ENCODE measurements around the gene ETV2.
"Not testable (repeated sequence)": the region's sequence is repeated elsewhere in the genome, so short reads cannot be mapped to it uniquely, and the experiment has no call there.

The ETV2 gene

GRCh38 chr19:35657904-35658700 lies 16.6 kb downstream of the ETV2 start:
- DNase-seq (ENCODE audit: low spot score): no peak

DNA sequence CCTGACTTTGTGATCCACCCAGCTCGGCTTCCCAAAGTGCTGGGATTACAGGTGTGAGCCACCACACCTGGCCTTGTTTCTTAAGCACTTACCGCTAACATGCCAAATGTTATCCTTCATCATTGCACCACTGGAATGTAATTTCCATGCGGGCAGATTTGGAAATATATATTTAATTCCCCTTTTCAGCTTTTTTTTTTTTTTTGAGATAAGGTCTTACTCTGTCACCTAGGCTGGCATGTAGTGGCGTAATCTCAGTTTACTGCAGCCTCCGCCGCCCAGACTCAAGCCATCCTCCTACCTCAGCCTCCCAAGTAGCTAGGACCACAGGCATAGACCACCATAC lies 20.4 kb downstream of the ETV2 start:
- no peak for DNase-seq (ENCODE audit: low spot score)

GRCh38 chr19:35663981-35664380 lies 22.4 kb downstream of the ETV2 start:
- DNase-seq (ENCODE audit: low spot score): no peak

- DNase-seq (ENCODE audit: low spot score): no peak
Measured at GRCh38 chr19:35665157-35665556, 23.6 kb downstream of the ETV2 start.

- DNase-seq (ENCODE audit: low spot score): no peak
Measured at GRCh38 chr19:35665604-35666003, 24.1 kb downstream of the ETV2 start.

GRCh38 chr19:35666251-35666913 lies 24.8 kb downstream of the ETV2 start, which contains the start of gene UPK1A:
TSS of gene UPK1A (plus strand) at chr19:35666517. CDS start at chr19:35666813, 296 bp downstream.
- DNase-seq (ENCODE audit: low spot score): no peak

- DNase-seq (ENCODE audit: low spot score): no peak
Measured at GRCh38 chr19:35669566-35669965, 28.0 kb downstream of the ETV2 start.

DNA sequence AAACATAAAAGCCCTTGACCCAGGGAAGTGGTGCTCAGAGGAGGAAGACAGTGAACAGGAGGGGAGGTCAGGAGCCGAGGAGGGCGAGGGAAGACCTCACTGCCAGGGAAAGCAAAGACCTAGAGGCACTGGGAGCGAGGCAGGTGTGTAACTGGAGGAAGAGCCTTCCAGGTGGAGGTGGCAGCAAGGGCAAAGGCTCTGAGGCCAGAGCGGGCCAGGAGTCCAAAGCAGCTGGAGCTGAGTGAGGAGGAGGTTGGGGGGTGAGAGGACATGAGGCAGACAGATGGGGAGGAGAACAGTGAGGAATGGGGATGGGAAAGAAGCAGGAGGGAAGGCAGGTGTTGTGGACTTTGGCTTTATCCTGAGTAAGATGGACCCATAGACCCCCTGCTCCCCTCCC lies 28.4 kb downstream of the ETV2 start:
- no peak for DNase-seq (ENCODE audit: low spot score)

GRCh38 chr19:35670686-35671085 lies 29.1 kb downstream of the ETV2 start:
- no peak for DNase-seq (ENCODE audit: low spot score)

- no peak for DNase-seq (ENCODE audit: low spot score)
Measured at GRCh38 chr19:35671818-35672217, 30.3 kb downstream of the ETV2 start.

DNA sequence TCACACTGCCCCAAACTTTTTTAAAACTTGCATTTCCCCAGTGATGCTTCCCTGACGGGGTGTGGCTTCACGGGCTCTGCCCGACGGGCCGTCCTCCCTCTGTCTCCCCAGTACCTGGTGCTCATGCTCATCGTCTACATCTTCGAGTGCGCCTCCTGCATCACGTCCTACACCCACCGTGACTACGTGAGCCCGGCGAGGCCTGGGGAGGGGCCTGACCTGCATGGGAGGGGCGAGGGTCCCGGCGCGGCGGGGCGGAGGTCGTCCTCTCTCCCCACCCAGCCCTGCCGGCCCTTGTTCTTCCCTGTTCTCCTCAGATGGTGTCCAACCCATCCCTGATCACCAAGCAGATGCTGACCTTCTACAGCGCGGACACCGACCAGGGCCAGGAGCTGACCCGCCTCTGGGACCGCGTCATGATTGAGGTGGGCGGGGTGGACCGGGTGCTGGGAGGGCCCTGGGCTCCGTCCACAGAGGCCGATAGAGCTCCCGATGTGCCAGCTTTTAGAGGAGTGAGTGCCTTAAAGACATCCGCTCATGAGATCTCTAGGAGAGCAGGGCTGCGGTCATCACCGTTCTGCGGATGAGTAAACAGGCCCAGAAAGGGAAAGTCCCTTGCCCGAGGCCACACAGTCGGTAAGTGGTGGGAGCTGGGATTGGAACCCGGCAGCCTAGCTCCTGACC lies 31.7 kb downstream of the ETV2 start:
- peak; percentile 86 for DNase-seq (ENCODE audit: low spot score)

GRCh38 chr19:35675589-35676140 lies 34.1 kb downstream of the ETV2 start:
- no peak for DNase-seq (ENCODE audit: low spot score)

DNA sequence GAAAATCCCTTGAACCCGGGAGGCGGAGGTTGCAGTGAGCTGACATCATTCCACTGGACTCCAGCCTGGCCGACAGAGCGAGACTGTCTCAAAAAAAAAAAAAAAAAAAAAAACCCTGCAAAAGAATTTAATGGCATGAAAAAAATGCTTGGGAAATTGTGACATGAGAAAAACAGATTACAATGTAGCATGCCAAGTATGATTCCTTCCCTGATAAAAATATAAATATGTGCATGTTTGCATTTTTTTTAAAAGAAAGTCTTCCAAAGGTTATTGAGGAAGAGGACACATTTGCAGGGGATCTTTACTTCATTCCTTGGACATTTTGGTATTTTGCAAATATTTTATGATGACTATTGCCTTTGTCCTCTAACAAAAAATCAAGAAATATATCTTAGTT lies 48.3 kb downstream of the ETV2 start:
- no peak for DNase-seq (ENCODE audit: low spot score)

DNA sequence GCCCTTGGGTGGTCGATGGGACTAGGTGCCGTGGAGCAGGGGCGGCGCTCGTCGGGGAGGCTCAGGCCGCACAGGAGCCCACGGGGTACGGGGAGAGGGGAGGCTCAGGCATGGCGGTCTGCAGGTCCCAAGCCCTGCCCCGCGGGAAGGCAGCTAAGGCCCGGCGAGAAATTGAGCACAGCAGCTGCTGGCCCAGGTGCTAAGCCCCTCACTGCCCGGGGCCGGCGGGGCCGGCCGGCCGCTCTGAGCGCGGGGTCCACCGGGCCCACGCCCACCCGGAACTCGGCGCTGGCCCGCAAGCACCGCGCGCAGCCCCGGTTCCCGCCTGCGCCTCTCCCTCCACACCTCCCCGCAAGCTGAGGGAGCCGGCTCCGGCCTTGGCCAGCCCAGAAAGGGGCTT lies 49.6 kb downstream of the ETV2 start:
- DNase-seq (ENCODE audit: low spot score): not testable (repeated sequence)

DNA sequence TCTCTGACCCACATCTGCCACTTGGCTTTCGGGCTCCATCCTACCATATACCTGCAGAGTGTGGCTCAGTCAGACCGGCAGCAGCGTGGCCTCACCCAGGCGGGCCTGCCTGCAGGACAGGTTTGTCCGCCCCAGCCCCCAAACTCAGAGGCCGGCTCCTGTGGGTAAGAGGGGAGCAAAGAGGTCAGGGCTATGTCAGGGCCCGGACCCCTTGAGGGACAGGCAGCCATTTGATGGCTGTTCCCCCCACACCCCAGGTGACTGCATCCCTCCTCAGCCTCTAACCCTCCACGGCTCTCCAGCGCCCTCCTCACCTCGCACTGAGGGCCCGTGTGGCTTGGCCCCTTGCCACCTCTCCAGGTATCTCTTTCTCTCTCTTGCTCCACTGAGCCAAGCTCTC lies 50.5 kb downstream of the ETV2 start:
- no peak for DNase-seq (ENCODE audit: low spot score)

- DNase-seq (ENCODE audit: low spot score): no peak
Measured at GRCh38 chr19:35693422-35693821, 51.9 kb downstream of the ETV2 start.

- peak; percentile 88 for DNase-seq (ENCODE audit: low spot score)
Measured at GRCh38 chr19:35693835-35694599, 52.5 kb downstream of the ETV2 start.

All from AG08396 (cell line).